PC-3 (cell line): Measurements from ENCODE around the gene IQGAP1. TPM values are rescaled to one million over a fixed set of nuclear protein-coding genes. Genes with fewer than 3 reads are reported as not detected.
"Not testable (repeated sequence)": the region's sequence is repeated elsewhere in the genome, so short reads cannot be mapped to it uniquely, and the experiment has no call there.

Source experiments
- ATAC-seq: fragments of 200-7000 bp; cut with Tn5 transposase; 2 replicates; pipeline ENCODE4 v1.9.1; 2020; ENCODE audit warnings: mild to moderate bottlenecking, moderate library complexity
- BruUV-seq: library from RNA; stranded (reverse); fragments of 400-500 nt; replicated peaks from 2 replicates; lab custom pipeline; 2021; lab: Mats Ljungman, UMichigan
- CTCF ChIA-PET: fragments of 300-600 bp; sonication (Branson Sonifier 250); formaldehyde crosslinking; loops from one replicate; lab custom pipeline; 2022; ENCODE audit warnings: antibody characterized with exemption; lab: Charles Lee
- POLR2A ChIA-PET: fragments of 300-600 bp; sonication (Branson Sonifier 250); formaldehyde crosslinking; loops from one replicate; lab custom pipeline; 2022; ENCODE audit warnings: antibody characterized with exemption; ENCODE audit not compliant: unreplicated experiment; lab: Charles Lee
- DNase-seq: peaks from one replicate; pipeline ENCODE4 v3.0.0-alpha.2; 2015
- H2AFZ ChIP-seq: fragments of 300-600 bp; sonication (generic); 2 replicates; pipeline ENCODE4 v1.6.0; 2016; ENCODE audit warnings: antibody characterized with exemption, low read length
- H3F3A ChIP-seq: fragments of 300-600 bp; sonication (generic); one replicate; pipeline ENCODE4 v1.6.0; 2017; ENCODE audit warnings: antibody characterized with exemption, low read length, control low read depth, mild to moderate bottlenecking; ENCODE audit not compliant: unreplicated experiment
- H3K27ac ChIP-seq: fragments of 300-600 bp; sonication (generic); 2 replicates; pipeline ENCODE4 v1.5.1; 2016; ENCODE audit warnings: mild to moderate bottlenecking, low read length
- H3K27me3 ChIP-seq: fragments of 300-600 bp; sonication (generic); 2 replicates; pipeline ENCODE4 v1.6.1; 2016; ENCODE audit warnings: low read length, mixed read lengths
- H3K36me3 ChIP-seq: fragments of 300-600 bp; sonication (generic); 2 replicates; pipeline ENCODE4 v1.6.1; 2016; ENCODE audit warnings: low read depth, mixed run types, low read length, mixed read lengths
- H3K4me1 ChIP-seq: fragments of 300-600 bp; sonication (generic); 2 replicates; pipeline ENCODE4 v1.5.1; 2016; ENCODE audit warnings: low read length; ENCODE audit not compliant: insufficient read depth
- H3K4me2 ChIP-seq: fragments of 300-600 bp; sonication (generic); 2 replicates; pipeline ENCODE4 v1.6.0; 2016; ENCODE audit warnings: low read length
- H3K4me3 ChIP-seq: fragments of 300-600 bp; sonication (generic); 2 replicates; pipeline ENCODE4 v1.5.1; 2016; ENCODE audit warnings: mild to moderate bottlenecking, low read length, mixed read lengths
- H3K79me2 ChIP-seq: fragments of 300-600 bp; sonication (generic); 2 replicates; pipeline ENCODE4 v1.6.1; 2017; ENCODE audit warnings: low read length, mixed read lengths
- H3K9ac ChIP-seq: fragments of 300-600 bp; sonication (generic); 2 replicates; pipeline ENCODE4 v1.6.0; 2016; ENCODE audit warnings: mild to moderate bottlenecking, low read length
- H3K9me2 ChIP-seq: fragments of 300-600 bp; sonication (generic); replicated peaks from 2 replicates; pipeline ENCODE4 v1.6.1; 2016; ENCODE audit warnings: mixed run types, low read length, mixed read lengths
- H3K9me3 ChIP-seq: fragments of 300-600 bp; sonication (generic); 2 replicates; pipeline ENCODE4 v1.6.1; 2016; ENCODE audit warnings: low read length, mixed read lengths
- H4K20me1 ChIP-seq: fragments of 300-600 bp; sonication (generic); 2 replicates; pipeline ENCODE4 v1.6.1; 2016; ENCODE audit warnings: low read length, mixed read lengths
- CTCF ChIP-seq: fragments of 300-600 bp; sonication (generic); conservative IDR thresholded peaks from 2 replicates; pipeline ENCODE4 v1.5.1; 2017; ENCODE audit warnings: antibody characterized with exemption, low read depth, mild to moderate bottlenecking, low read length
- EZH2 ChIP-seq: fragments of 300-600 bp; sonication (generic); IDR thresholded peaks from one replicate; pipeline ENCODE4 v1.6.1; 2017; ENCODE audit warnings: antibody characterized with exemption, mild to moderate bottlenecking, low read length; ENCODE audit not compliant: unreplicated experiment
- EZH2phosphoT487 ChIP-seq: fragments of 300-600 bp; sonication (generic); IDR thresholded peaks from 2 replicates; pipeline ENCODE4 v1.6.1; 2018; ENCODE audit warnings: mild to moderate bottlenecking, antibody characterized with exemption, low read length, borderline replicate concordance
- intact Hi-C: fragments of 100-400 bp; cut with micrococcal nuclease; formaldehyde crosslinking; loops from 2 replicates; pipeline ENCODE4 v1.9.0; 2023
- total RNA-seq: library from RNA; depleted of rRNA; stranded (reverse); fragments of >200 nt; gene quantifications from 2 replicates; pipeline ENCODE4 v1.2.3, GENCODE V29; 2014

The IQGAP1 gene
- total RNA-seq, 1 experiment from 2014 or later: 139 TPM

DNA sequence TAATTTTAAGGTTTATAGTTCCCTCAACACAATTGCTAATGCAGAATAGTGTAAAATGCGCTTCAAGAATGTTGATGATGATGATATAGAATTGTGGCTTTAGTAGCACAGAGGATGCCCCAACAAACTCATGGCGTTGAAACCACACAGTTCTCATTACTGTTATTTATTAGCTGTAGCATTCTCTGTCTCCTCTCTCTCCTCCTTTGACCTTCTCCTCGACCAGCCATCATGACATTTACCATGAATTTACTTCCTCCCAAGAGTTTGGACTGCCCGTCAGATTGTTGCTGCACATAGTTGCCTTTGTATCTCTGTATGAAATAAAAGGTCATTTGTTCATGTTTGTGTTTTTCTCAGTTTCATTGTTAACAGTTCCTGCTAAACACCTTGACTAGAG, 113.9 kb downstream of the IQGAP1 start:
- Histone ChIP-seq H3K27ac (no peak overlapping the region), H2AFZ (no peak overlapping the region), H3F3A (no peaks in the 10 kb centered on the region), H3K36me3 (peaks cover 28% of the 10 kb centered on the region), H3K4me3 (no peak overlapping the region), H3K9ac (no peak overlapping the region), H3K4me1 (peaks cover 12% of the 10 kb centered on the region), H3K27me3 (no peaks in the 10 kb centered on the region), H3K79me2 (no peaks in the 10 kb centered on the region), H3K4me2 (no peak overlapping the region), H3K9me2 (no peaks in the 10 kb centered on the region), H4K20me1 (no peaks in the 10 kb centered on the region), H3K9me3 (no peaks in the 10 kb centered on the region)
- ATAC-seq: no peak
- intact Hi-C loops: no loop called here
- ChIA-PET POLR2A (no interaction called here), CTCF (no interaction called here)
- TF ChIP-seq CTCF: no peak
- no peak for DNase-seq
- BruUV-seq: no TSS peak

GRCh38 chr15:90510781-90511180, 122.7 kb downstream of the IQGAP1 start:
- H3K36me3 ChIP-seq, intact Hi-C loops, BruUV-seq, H3K9me2 ChIP-seq, H3K4me1 ChIP-seq, H3K27ac ChIP-seq, ATAC-seq, DNase-seq, H3K9me3 ChIP-seq, H2AFZ ChIP-seq, CTCF ChIA-PET, H4K20me1 ChIP-seq, H3F3A ChIP-seq, H3K9ac ChIP-seq, POLR2A ChIA-PET, H3K4me3 ChIP-seq, H3K79me2 ChIP-seq, H3K4me2 ChIP-seq, H3K27me3 ChIP-seq: not testable (repeated sequence)

GRCh38 chr15:90511211-90511618, 123.2 kb downstream of the IQGAP1 start:
- ATAC-seq, H3K9me2 ChIP-seq, H4K20me1 ChIP-seq, DNase-seq, H3K4me3 ChIP-seq, BruUV-seq, H3F3A ChIP-seq, CTCF ChIA-PET, H3K4me1 ChIP-seq, H2AFZ ChIP-seq, H3K79me2 ChIP-seq, H3K9ac ChIP-seq, intact Hi-C loops, H3K9me3 ChIP-seq, POLR2A ChIA-PET, H3K4me2 ChIP-seq, H3K27ac ChIP-seq, H3K36me3 ChIP-seq, H3K27me3 ChIP-seq: not testable (repeated sequence)

DNA sequence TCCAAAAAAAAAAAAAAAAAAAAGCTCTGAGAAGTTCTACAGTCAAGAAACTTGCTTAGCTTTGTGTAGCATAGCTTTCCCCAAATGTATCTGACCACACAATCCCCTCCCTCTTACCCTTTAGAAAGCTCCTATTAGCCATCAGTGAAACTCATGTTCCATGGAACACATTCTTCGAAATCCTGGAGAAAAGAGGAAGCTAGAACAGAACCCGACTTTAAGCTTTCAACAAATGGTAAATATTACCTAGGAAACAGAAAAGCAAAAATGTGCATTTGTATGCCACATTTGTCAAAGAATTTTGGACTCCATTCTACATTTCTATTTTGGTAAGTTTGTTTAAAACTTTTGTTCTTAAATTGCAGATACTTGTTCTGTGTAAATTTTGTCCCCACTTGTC, 124.2 kb downstream of the IQGAP1 start:
- no peaks in the 10 kb centered on the region for H3K36me3 ChIP-seq
- ChIA-PET CTCF (interaction anchor here (0.6 kb wide), 1 partner anchor 421 kb away, joined by 3 read pairs; no protein-coding TSS in a partner anchor), POLR2A (interaction anchor here (0.7 kb wide), 1 partner anchor 73 kb away, joined by 3 read pairs; no protein-coding TSS in a partner anchor)
- no peaks in the 10 kb centered on the region for H3K9me2 ChIP-seq
- H3K9ac ChIP-seq: no peak overlapping the region
- no peak overlapping the region for H3K27ac ChIP-seq
- no peak overlapping the region for H3K4me3 ChIP-seq
- H3F3A ChIP-seq: no peaks in the 10 kb centered on the region
- no peaks in the 10 kb centered on the region for H3K9me3 ChIP-seq
- ATAC-seq (no peak), DNase-seq (no peak)
- BruUV-seq: no TSS peak
- H4K20me1 ChIP-seq: no peaks in the 10 kb centered on the region
- no peak overlapping the region for H3K4me2 ChIP-seq
- H2AFZ ChIP-seq: no peak overlapping the region
- no peaks in the 10 kb centered on the region for H3K4me1 ChIP-seq
- intact Hi-C loops: no loop called here
- no peaks in the 10 kb centered on the region for H3K27me3 ChIP-seq
- H3K79me2 ChIP-seq: no peaks in the 10 kb centered on the region
- TF ChIP-seq EZH2 (no peak), EZH2phosphoT487 (no peak), CTCF (no peak)
